ENCODE data around the gene SNCAIP.
"Not testable (repeated sequence)": the region's sequence is repeated elsewhere in the genome, so short reads cannot be mapped to it uniquely, and the experiment has no call there.

SNCAIP gene

GRCh38 chr5:122362361-122362760, 50.3 kb downstream of the SNCAIP start:
- FAIRE-seq: no peak

GRCh38 chr5:122363623-122364022, 51.6 kb downstream of the SNCAIP start:
- no peak for FAIRE-seq

- FAIRE-seq: no peak
These were observed 54.5 kb downstream of the SNCAIP start for GRCh38 chr5:122366501-122366900.

- FAIRE-seq: no peak
These were observed 55.4 kb downstream of the SNCAIP start for GRCh38 chr5:122367456-122367855.

GRCh38 chr5:122368510-122369251, 56.6 kb downstream of the SNCAIP start:
- FAIRE-seq: no peak

- FAIRE-seq: no peak
These were observed 57.3 kb downstream of the SNCAIP start for GRCh38 chr5:122369253-122369815.

- no peak for FAIRE-seq
These were observed 59.6 kb downstream of the SNCAIP start for GRCh38 chr5:122371511-122372151.

- FAIRE-seq: no peak
These were observed 62.1 kb downstream of the SNCAIP start for GRCh38 chr5:122374110-122374509.

- no peak for FAIRE-seq
These were observed 63.8 kb downstream of the SNCAIP start for GRCh38 chr5:122375801-122376200.

GRCh38 chr5:122376250-122376649, 64.2 kb downstream of the SNCAIP start:
- FAIRE-seq: no peak

GRCh38 chr5:122377026-122377425, 65.0 kb downstream of the SNCAIP start:
- FAIRE-seq: no peak

GRCh38 chr5:122382938-122383337, 70.9 kb downstream of the SNCAIP start:
- not testable (repeated sequence) for FAIRE-seq

GRCh38 chr5:122384739-122385235, 72.8 kb downstream of the SNCAIP start:
- FAIRE-seq: no peak

- no peak for FAIRE-seq
These were observed 73.2 kb downstream of the SNCAIP start for GRCh38 chr5:122385286-122385685.

GRCh38 chr5:122385808-122386207, 73.8 kb downstream of the SNCAIP start:
- no peak for FAIRE-seq

GRCh38 chr5:122390154-122390553, 78.1 kb downstream of the SNCAIP start:
- FAIRE-seq: no peak

- no peak for FAIRE-seq
These were observed 78.7 kb downstream of the SNCAIP start for GRCh38 chr5:122390694-122391093.

- FAIRE-seq: no peak
These were observed 79.6 kb downstream of the SNCAIP start for GRCh38 chr5:122391621-122392020.

GRCh38 chr5:122392224-122392623, 80.2 kb downstream of the SNCAIP start:
- no peak for FAIRE-seq

- no peak for FAIRE-seq
These were observed 80.8 kb downstream of the SNCAIP start for GRCh38 chr5:122392824-122393223.

- FAIRE-seq: no peak
These were observed 82.4 kb downstream of the SNCAIP start for GRCh38 chr5:122394284-122394930.

- FAIRE-seq: no peak
These were observed 86.0 kb downstream of the SNCAIP start for GRCh38 chr5:122398016-122398415.

GRCh38 chr5:122400341-122400740, 88.3 kb downstream of the SNCAIP start:
- FAIRE-seq: no peak

- no peak for FAIRE-seq
These were observed 88.9 kb downstream of the SNCAIP start for GRCh38 chr5:122400938-122401337.

All from G401.6 (cell line).